ENCODE results near the gene HRH3. TPM values are rescaled to one million over a fixed set of nuclear protein-coding genes. Genes with fewer than 3 reads are reported as not detected.

The HRH3 gene
- polyA plus RNA-seq, 3 donors = not detected

DNA sequence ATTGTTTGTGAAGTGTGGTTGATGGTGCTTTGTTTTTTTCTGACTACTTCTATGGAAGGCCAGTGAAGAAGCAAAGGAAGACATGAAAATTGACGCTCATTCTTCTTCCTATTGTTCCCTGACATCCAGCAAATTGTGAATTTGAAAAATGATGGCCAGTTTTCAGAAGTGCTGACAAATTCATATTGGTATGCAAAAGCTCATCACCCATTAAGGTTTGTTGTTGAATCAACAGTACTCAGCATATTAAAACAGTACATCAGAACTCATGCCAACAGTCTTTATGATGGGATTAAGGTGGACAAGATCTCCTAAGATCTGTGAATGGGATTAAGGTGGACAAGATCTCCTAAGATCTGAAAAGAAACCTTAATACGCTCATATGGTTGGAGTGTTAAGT is 38.3 kb downstream of the HRH3 start:
- no peaks in the 10 kb centered on the region for H3K27me3 ChIP-seq (ENCODE audit: control insufficient read depth in 2 of 2, insufficient read depth in 2 of 2, low read length in 2 of 2)
- peak overlapping the region in 1 of 2 donors; percentile 92 for H3K27ac ChIP-seq (ENCODE audit: low read depth in 1 of 2, low read length in 2 of 2)
- no peaks in the 10 kb centered on the region for H4K20me1 ChIP-seq (ENCODE audit: insufficient read depth, low read length)
- no peaks in the 10 kb centered on the region for H3K9me3 ChIP-seq (replicated peaks in 1 of 2; ENCODE audit: control insufficient read depth in 1 of 2, insufficient read depth in 1 of 2, low read length in 2 of 2)
- peak overlapping the region in 1 of 3 experiments; percentile 84 for H3K4me3 ChIP-seq (replicated peaks in 1 of 3; ENCODE audit: low read depth in 2 of 3, low read length in 3 of 3)
- Mint-ChIP-seq H3K9me3 (no peaks in the 10 kb centered on the region), H3K27ac (peak overlapping the region in 6 of 7 donors; percentile 20 to 95 (median 92)), H3K4me3 (peak overlapping the region; percentile 87 to 89), H3K27me3 (ENCODE audit: low read depth in 3 of 3) (peaks cover 0 to 2% (median 0%) of the 10 kb centered on the region in 3 donors), H3K4me1 (peaks cover 33% of the 10 kb centered on the region), H3K36me3 (peaks cover 10 to 23% of the 10 kb centered on the region in 2 donors)
- WGBS (ENCODE audit: insufficient coverage) = no CpG with 5 or more reads among the region's 2 CpGs
- peak overlapping the region; percentile 89 for H2AFZ ChIP-seq (ENCODE audit: insufficient read depth, low read depth, low read length, poor library complexity, severe bottlenecking)
- H3K36me3 ChIP-seq (replicated peaks in 1 of 2; ENCODE audit: control insufficient read depth in 1 of 2, insufficient read depth in 2 of 2, low read length in 2 of 2) = peaks cover 7 to 12% of the 10 kb centered on the region in 2 donors
- H3K79me2 ChIP-seq (ENCODE audit: insufficient read depth, low read length) = peaks cover 32% of the 10 kb centered on the region
- intact Hi-C loops (cut with micrococcal nuclease) = loop anchor here (2.0 to 5.0 kb wide), 5 partner anchors 39 to 120 kb away; partner anchors contain the start of genes PSMA7 (in 2 of the 2), SS18L1 (in 2 of the 2), ADRM1 (in 1 of the 2) and LSM14B (in 1 of the 2)
- peak overlapping the region; percentile 92 for H3K9ac ChIP-seq (ENCODE audit: insufficient read depth, low read length, poor library complexity, severe bottlenecking)
- DNase-seq = no peak
- H3K4me2 ChIP-seq (replicated peaks; ENCODE audit: extremely low read depth, low read length, poor library complexity, severe bottlenecking) = peak overlapping the region; percentile 88
- H3K4me1 ChIP-seq (ENCODE audit: control insufficient read depth in 1 of 2, insufficient read depth in 2 of 2, low read length in 2 of 2) = peaks cover 20 to 31% of the 10 kb centered on the region in 2 donors
- TF ChIP-seq, protein P1, sequence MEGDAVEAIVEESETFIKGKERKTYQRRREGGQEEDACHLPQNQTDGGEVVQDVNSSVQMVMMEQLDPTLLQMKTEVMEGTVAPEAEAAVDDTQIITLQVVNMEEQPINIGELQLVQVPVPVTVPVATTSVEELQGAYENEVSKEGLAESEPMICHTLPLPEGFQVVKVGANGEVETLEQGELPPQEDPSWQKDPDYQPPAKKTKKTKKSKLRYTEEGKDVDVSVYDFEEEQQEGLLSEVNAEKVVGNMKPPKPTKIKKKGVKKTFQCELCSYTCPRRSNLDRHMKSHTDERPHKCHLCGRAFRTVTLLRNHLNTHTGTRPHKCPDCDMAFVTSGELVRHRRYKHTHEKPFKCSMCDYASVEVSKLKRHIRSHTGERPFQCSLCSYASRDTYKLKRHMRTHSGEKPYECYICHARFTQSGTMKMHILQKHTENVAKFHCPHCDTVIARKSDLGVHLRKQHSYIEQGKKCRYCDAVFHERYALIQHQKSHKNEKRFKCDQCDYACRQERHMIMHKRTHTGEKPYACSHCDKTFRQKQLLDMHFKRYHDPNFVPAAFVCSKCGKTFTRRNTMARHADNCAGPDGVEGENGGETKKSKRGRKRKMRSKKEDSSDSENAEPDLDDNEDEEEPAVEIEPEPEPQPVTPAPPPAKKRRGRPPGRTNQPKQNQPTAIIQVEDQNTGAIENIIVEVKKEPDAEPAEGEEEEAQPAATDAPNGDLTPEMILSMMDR (IDR thresholded peaks at IDR 0.05) = no peak

DNA sequence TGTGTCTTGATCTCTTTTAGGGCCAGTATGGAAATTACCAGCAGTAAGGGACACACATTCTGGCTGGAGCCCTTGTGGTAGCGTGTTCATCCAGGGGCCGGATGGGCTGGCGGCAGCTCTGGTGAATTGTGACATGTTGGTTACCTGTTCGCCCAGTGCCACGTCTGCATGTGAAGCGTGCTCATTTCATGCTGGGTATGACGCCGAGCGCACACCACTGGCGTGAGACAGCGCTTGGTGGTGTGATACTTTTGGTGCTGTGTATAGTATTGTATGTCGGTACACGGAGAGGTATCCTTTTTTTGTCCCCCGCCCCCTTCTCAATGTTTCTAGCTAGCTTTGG is 40.9 kb downstream of the HRH3 start:
- no peak overlapping the region for H3K4me3 ChIP-seq (replicated peaks in 1 of 3; ENCODE audit: low read depth in 2 of 3, low read length in 3 of 3)
- peaks cover 16% of the 10 kb centered on the region for H3K4me1 Mint-ChIP-seq
- no peaks in the 10 kb centered on the region for H3K9me3 ChIP-seq (replicated peaks in 1 of 2; ENCODE audit: control insufficient read depth in 1 of 2, insufficient read depth in 1 of 2, low read length in 2 of 2)
- peaks cover 10 to 17% of the 10 kb centered on the region in 2 donors for H3K4me1 ChIP-seq (ENCODE audit: control insufficient read depth in 1 of 2, insufficient read depth in 2 of 2, low read length in 2 of 2)
- 100% methylated on average over 13 of the region's 14 CpGs for WGBS (ENCODE audit: insufficient coverage)
- H3K36me3 ChIP-seq (replicated peaks in 1 of 2; ENCODE audit: control insufficient read depth in 1 of 2, insufficient read depth in 2 of 2, low read length in 2 of 2) = peaks cover 24 to 34% of the 10 kb centered on the region in 2 donors
- no peaks in the 10 kb centered on the region for H3K27me3 ChIP-seq (ENCODE audit: control insufficient read depth in 2 of 2, insufficient read depth in 2 of 2, low read length in 2 of 2)
- no peak overlapping the region for H2AFZ ChIP-seq (ENCODE audit: insufficient read depth, low read depth, low read length, poor library complexity, severe bottlenecking)
- no peak overlapping the region for H3K9ac ChIP-seq (ENCODE audit: insufficient read depth, low read length, poor library complexity, severe bottlenecking)
- TF ChIP-seq, protein P1 (IDR thresholded peaks at IDR 0.05) = no peak
- peaks cover 0 to 2% (median 0%) of the 10 kb centered on the region in 3 donors for H3K27me3 Mint-ChIP-seq (ENCODE audit: low read depth in 3 of 3)
- DNase-seq = no peak
- no peak overlapping the region for H3K27ac Mint-ChIP-seq
- H4K20me1 ChIP-seq (ENCODE audit: insufficient read depth, low read length) = no peaks in the 10 kb centered on the region
- no peaks in the 10 kb centered on the region for H3K9me3 Mint-ChIP-seq
- peaks cover 14% of the 10 kb centered on the region for H3K79me2 ChIP-seq (ENCODE audit: insufficient read depth, low read length)
- H3K36me3 Mint-ChIP-seq = peaks cover 24 to 48% of the 10 kb centered on the region in 2 donors
- H3K27ac ChIP-seq (ENCODE audit: low read depth in 1 of 2, low read length in 2 of 2) = no peak overlapping the region
- intact Hi-C loops (cut with micrococcal nuclease) = no loop called here
- no peak overlapping the region for H3K4me3 Mint-ChIP-seq
- no peak overlapping the region for H3K4me2 ChIP-seq (replicated peaks; ENCODE audit: extremely low read depth, low read length, poor library complexity, severe bottlenecking)

Measured in CD14-positive monocyte (primary cell).